K562 (cell line): ENCODE results near the gene AHNAK. TPM values are rescaled to one million over a fixed set of nuclear protein-coding genes. Genes with fewer than 3 reads are reported as not detected.

Experiments
- ATAC-seq: fragments of 200-7000 bp; cut with Tn5 transposase; 3 replicates; pipeline ENCODE4 v1.9.1; 2020; ENCODE audit warnings: moderate library complexity
- BruUV-seq: library from RNA; stranded (reverse); fragments of 400-500 nt; replicated peaks from 2 replicates; lab custom pipeline; 2021; lab: Mats Ljungman, UMichigan
- CTCF ChIA-PET: fragments of 300-600 bp; formaldehyde crosslinking; extraction: SDS; loops from one replicate; lab custom pipeline; 2021; ENCODE audit warnings: low intra/inter-chr PET ratio; lab: Yijun Ruan, JAX
- POLR2A ChIA-PET: fragments of 300-600, 350-650 bp; sonication (Branson Sonifier 250); formaldehyde crosslinking; extraction: SDS; loops from one replicate; lab custom pipeline; 2021; ENCODE audit warnings: antibody characterized with exemption, inconsistent platforms; lab: Yijun Ruan, JAX
- DNase-seq, 4 experiments: peaks; one replicate each; pipeline versions ENCODE4 v3.0.0 to v3.0.0-alpha.2; 2011 to 2018; ENCODE audit warnings: low spot score in 3 of 4, mixed read lengths in 3 of 4; ENCODE audit errors: extremely low read depth in 1 of 4
- FAIRE-seq: peaks from 2 replicates; lab custom pipeline; 2011; peaks lifted over from hg19 to GRCh38; lab: Jason Lieb, UNC
- H2AFZ ChIP-seq: 2 replicates; pipeline ENCODE4 v1.6.0; 2011; ENCODE audit warnings: low read depth, low read length, control low read depth, inconsistent platforms
- H3K27ac ChIP-seq: fragments of 200-600 bp; 3 replicates; pipeline ENCODE4 v1.8.0; 2011; ENCODE audit warnings: low read depth, mild to moderate bottlenecking, control low read depth, inconsistent platforms, low read length, moderate library complexity, mixed read lengths; ENCODE audit errors: extremely low read depth
- H3K27me3 ChIP-seq, 2 experiments: fragments of 300-600 bp in 1 of 2; 2 replicates in 1 of 2; 3 replicates in 1 of 2; pipeline versions ENCODE4 v1.6.0 to v1.8.0; 2011; ENCODE audit warnings: inconsistent platforms in 2 of 2, low read length in 2 of 2, mild to moderate bottlenecking in 1 of 2, mixed read lengths in 1 of 2, moderate library complexity in 1 of 2; ENCODE audit not compliant: control insufficient read depth in 2 of 2, insufficient read depth in 2 of 2
- H3K36me3 ChIP-seq: fragments of 300-600 bp; 3 replicates; pipeline ENCODE4 v1.8.0; 2011; ENCODE audit warnings: mild to moderate bottlenecking, low read length, inconsistent platforms; ENCODE audit not compliant: control insufficient read depth, insufficient read depth
- H3K4me1 ChIP-seq, 2 experiments: fragments of 200-600 bp in 1 of 2; replicated peaks in 1 of 2; 2 replicates in 1 of 2; 3 replicates in 1 of 2; pipeline versions ENCODE4 v1.5.1 to v1.8.0; 2011; ENCODE audit warnings: inconsistent platforms in 2 of 2, low read length in 2 of 2, mild to moderate bottlenecking in 1 of 2, mixed read lengths in 1 of 2, moderate library complexity in 1 of 2; ENCODE audit not compliant: control insufficient read depth in 2 of 2, insufficient read depth in 2 of 2
- H3K4me2 ChIP-seq: 2 replicates; pipeline ENCODE4 v1.6.1; 2011; ENCODE audit warnings: low read length, control low read depth, inconsistent platforms, mixed read lengths; ENCODE audit not compliant: insufficient read depth
- H3K4me3 ChIP-seq: fragments of 200-600 bp; sonication (generic), shearing (Covaris generic); 2 replicates; pipeline ENCODE4 v1.5.1; 2016; ENCODE audit warnings: control low read depth, inconsistent platforms
- H3K79me2 ChIP-seq: fragments of 200-600 bp; 3 replicates; pipeline ENCODE4 v1.8.0; 2011; ENCODE audit warnings: low read length, inconsistent platforms; ENCODE audit not compliant: control insufficient read depth, insufficient read depth
- H3K9ac ChIP-seq, 2 experiments: 2 replicates each; pipeline versions ENCODE4 v1.6.0 to v1.6.1; 2011; ENCODE audit warnings: low read depth in 2 of 2, low read length in 2 of 2, control low read depth in 1 of 2, inconsistent platforms in 1 of 2, mild to moderate bottlenecking in 1 of 2, mixed read lengths in 1 of 2; ENCODE audit not compliant: insufficient read depth in 1 of 2
- H3K9me1 ChIP-seq: one replicate; pipeline ENCODE4 v1.6.0; 2011; ENCODE audit warnings: inconsistent platforms, mild to moderate bottlenecking, low read length, moderate library complexity; ENCODE audit not compliant: control insufficient read depth, insufficient read depth
- H3K9me3 ChIP-seq: replicated peaks from 2 replicates; pipeline ENCODE4 v1.5.1; 2011; ENCODE audit warnings: low read depth, low read length, inconsistent platforms; ENCODE audit not compliant: control insufficient read depth, insufficient read depth
- H4K20me1 ChIP-seq: replicated peaks from 2 replicates; pipeline ENCODE4 v1.6.1; 2011; ENCODE audit warnings: low read length, inconsistent platforms, mixed read lengths; ENCODE audit not compliant: control insufficient read depth, insufficient read depth
- BACH1 ChIP-seq: fragments of 200-800 bp; sonication (Bioruptor generic); IDR thresholded peaks from 2 replicates; pipeline ENCODE4 v1.6.1; 2016; ENCODE audit warnings: missing genetic modification characterization, missing compliant biosample characterization
- CBX3 ChIP-seq, 2 experiments: IDR thresholded peaks; 1 replicate in 1 of 2; 2 replicates in 1 of 2; pipeline ENCODE4 v1.6.1; 2012; ENCODE audit warnings: inconsistent platforms in 2 of 2, low read length in 2 of 2, borderline replicate concordance in 1 of 2, control low read depth in 1 of 2
- E2F3 ChIP-seq: fragments of 250-450 bp; sonication (Bioruptor Pico); IDR thresholded peaks from 2 replicates; pipeline ENCODE4 v1.4.0; 2020; ENCODE audit warnings: mild to moderate bottlenecking
- ELK1 ChIP-seq: sonication (generic); formaldehyde crosslinking; IDR thresholded peaks from 2 replicates; pipeline ENCODE4 v1.8.1; 2022; ENCODE audit warnings: missing genetic modification reagents
- HDAC6 ChIP-seq: IDR thresholded peaks from 2 replicates; pipeline ENCODE4 v1.6.1; 2012; ENCODE audit warnings: low read depth, mild to moderate bottlenecking, control low read depth, inconsistent platforms, low read length, moderate library complexity
- HES1 ChIP-seq: fragments of 450-650 bp; IDR thresholded peaks from 2 replicates; pipeline ENCODE4 v1.6.1; 2016; ENCODE audit warnings: low read depth, mild to moderate bottlenecking, moderate library complexity
- JUN ChIP-seq, 2 experiments: sonication (generic) in 1 of 2; formaldehyde crosslinking in 1 of 2; IDR thresholded peaks; 2 replicates each; pipeline versions ENCODE4 v1.6.1 to v1.8.0; 2012 to 2022; ENCODE audit warnings: borderline replicate concordance in 2 of 2, mild to moderate bottlenecking in 2 of 2, improper control_type of control experiment in 1 of 2, low read depth in 1 of 2, low read length in 1 of 2, missing genetic modification reagents in 1 of 2
- RBM17 ChIP-seq: fragments of 200-400 bp; formaldehyde crosslinking; IDR thresholded peaks from 2 replicates; pipeline ENCODE4 v1.6.1; 2017; ENCODE audit warnings: low read depth, mild to moderate bottlenecking, low read length, borderline replicate concordance
- RERE ChIP-seq: sonication (generic); formaldehyde crosslinking; IDR thresholded peaks from 2 replicates; pipeline ENCODE4 v1.8.0; 2023; ENCODE audit warnings: missing genetic modification reagents, mild to moderate bottlenecking, borderline replicate concordance
- ZKSCAN8 ChIP-seq: fragments of 200-800 bp; sonication (Bioruptor generic); IDR thresholded peaks from 2 replicates; pipeline ENCODE4 v1.6.1; 2016; ENCODE audit warnings: missing genetic modification characterization, missing compliant biosample characterization
- ZNF133 ChIP-seq: fragments of 250-450 bp; sonication (Bioruptor Pico); IDR thresholded peaks from 2 replicates; pipeline ENCODE4 v1.4.0; 2020; ENCODE audit warnings: mild to moderate bottlenecking
- ZNF280B ChIP-seq: fragments of 250-450 bp; sonication (Bioruptor Pico); IDR thresholded peaks from 2 replicates; pipeline ENCODE4 v1.5.1; 2021; ENCODE audit warnings: mild to moderate bottlenecking
- ZNF444 ChIP-seq: fragments of 250-450 bp; sonication (Bioruptor Pico); IDR thresholded peaks from 2 replicates; pipeline ENCODE4 v1.4.0; 2020; ENCODE audit warnings: mild to moderate bottlenecking, moderate library complexity
- WGBS: fragments of 100-300 bp; shearing (Covaris generic); methylation state at CpG from one replicate; pipeline ENCODE4 v1.1.6; 2016; ENCODE audit warnings: low coverage, mixed read lengths; ENCODE audit not compliant: insufficient coverage; ENCODE audit errors: missing lambda C conversion rate; 5-methylcytosine and 5-hydroxymethylcytosine counted together
- in situ Hi-C: fragments of 300-500 bp; cut with MboI; formaldehyde crosslinking; loops from 4 replicates; pipeline ENCODE4 v1.15.0; 2018; ENCODE audit warnings: inconsistent platforms, mixed read lengths
- intact Hi-C: fragments of 100-400 bp; cut with micrococcal nuclease; formaldehyde crosslinking; loops from 2 replicates; pipeline ENCODE4 v1.14.2; 2022
- polyA plus RNA-seq, 8 experiments: library from polyadenylated mRNA; depleted of rRNA in 4 of 8; stranded (reverse) in 5 of 8; unstranded in 3 of 8; fragments of >200 nt; fragmentation: Nextera tagmentation in 2 of 8; fragmentation: Illumina TruSeq in 1 of 8; extraction: Ambion mirVana in 2 of 8; extraction: Trizol in 1 of 8; gene quantifications; 2 replicates each; pipeline versions ENCODE4 v1.2.1 to v1.2.3, GENCODE V29; 2011 to 2014; ENCODE audit warnings: inconsistent platforms in 1 of 8, missing spikeins in 1 of 8
- total RNA-seq, 7 experiments: library from RNA; depleted of rRNA in 6 of 7; stranded (reverse); fragments of >200 nt in 6 of 7; fragmentation: Illumina TruSeq in 2 of 7; extraction: Trizol in 2 of 7; gene quantifications; 2 replicates each; pipeline versions ENCODE4 v1.2.1 to v1.2.3, GENCODE V29; 2011 to 2021; ENCODE audit warnings: low replicate concordance in 1 of 7

Gene AHNAK
- total and polyA plus RNA-seq, 9 of the 15 experiments (the other 6 are each of a cell fraction or from before 2014, with no cell fraction given): 1.5 to 89.7 (median 45.0) TPM

GRCh38 chr11:62579252-62579651, 32.6 kb upstream of the AHNAK start:
- FAIRE-seq: no peak
- BruUV-seq: no TSS peak
- TF ChIP-seq RBM17 (no peak), HES1 (no peak), BACH1 (tag) (no peak), ZNF444 (CRISPR knock-in tag) (no peak), ZNF133 (CRISPR knock-in tag) (no peak), E2F3 (CRISPR knock-in tag) (no peak), HDAC6 (no peak), RERE (CRISPR knock-in tag) (no peak), ELK1 (CRISPR knock-in tag) (no peak), ZNF280B (CRISPR knock-in tag) (no peak), JUN (IDR thresholded peaks at IDR 0.05; ENCODE audit: borderline replicate concordance, low read depth, low read length) (no peak), JUN (CRISPR knock-in tag; IDR thresholded peaks at IDR 0.05; ENCODE audit: borderline replicate concordance) (no peak), ZKSCAN8 (CRISPR knock-in tag) (no peak), CBX3 (IDR thresholded peaks at IDR 0.05; ENCODE audit: borderline replicate concordance in 1 of 2, low read length in 2 of 2) (no peak)

More at GRCh38 chr11:62579252-62579651, 32.6 kb upstream of the AHNAK start:
- ChIA-PET CTCF (no interaction called here), POLR2A (interaction anchor here (0.7 kb wide), 1 partner anchor 12 kb away, joined by 4 read pairs; the partner anchor contains the start of gene TUT1)
- in situ Hi-C loops (no loop called here), intact Hi-C loops (no loop called here)
- Histone ChIP-seq H3K4me2 (no peak overlapping the region), H3K27me3 (no peaks in the 10 kb centered on the region), H3K4me3 (no peak overlapping the region), H3K9ac (no peak overlapping the region), H3K27ac (no peak overlapping the region), H3K36me3 (peaks cover 77% of the 10 kb centered on the region), H3K4me1 (peaks cover 4 to 27% of the 10 kb centered on the region in 2 experiments; a peak in 3 of 5 replicates), H3K9me1 (no peaks in the 10 kb centered on the region), H3K9me3 (no peaks in the 10 kb centered on the region; the same call in 1 of the 2 replicates), H4K20me1 (no peaks in the 10 kb centered on the region), H2AFZ (no peak overlapping the region), H3K79me2 (peaks cover 18% of the 10 kb centered on the region)
- ATAC-seq (no peak), DNase-seq (no peak)
- 78% methylated on average over 2 of the region's 2 CpGs for WGBS
